ENCODE data around the gene SNX33.
A peak's percentile ranks its signal among the peaks of the same experiment; 100 is the strongest.
"Not testable (repeated sequence)": the region's sequence is repeated elsewhere in the genome, so short reads cannot be mapped to it uniquely, and the experiment has no call there.

SNX33 gene

GRCh38 chr15:75666823-75667501, 19.2 kb downstream of the SNX33 start:
- Mint-ChIP-seq H3K9me3 (no peaks in the 10 kb centered on the region), H3K4me3 (no peak overlapping the region), H3K4me1 (no peaks in the 10 kb centered on the region), H3K27me3 (no peaks in the 10 kb centered on the region), H3K27ac (no peak overlapping the region)
- ATAC-seq (no peak), DNase-seq (no peak)

DNA sequence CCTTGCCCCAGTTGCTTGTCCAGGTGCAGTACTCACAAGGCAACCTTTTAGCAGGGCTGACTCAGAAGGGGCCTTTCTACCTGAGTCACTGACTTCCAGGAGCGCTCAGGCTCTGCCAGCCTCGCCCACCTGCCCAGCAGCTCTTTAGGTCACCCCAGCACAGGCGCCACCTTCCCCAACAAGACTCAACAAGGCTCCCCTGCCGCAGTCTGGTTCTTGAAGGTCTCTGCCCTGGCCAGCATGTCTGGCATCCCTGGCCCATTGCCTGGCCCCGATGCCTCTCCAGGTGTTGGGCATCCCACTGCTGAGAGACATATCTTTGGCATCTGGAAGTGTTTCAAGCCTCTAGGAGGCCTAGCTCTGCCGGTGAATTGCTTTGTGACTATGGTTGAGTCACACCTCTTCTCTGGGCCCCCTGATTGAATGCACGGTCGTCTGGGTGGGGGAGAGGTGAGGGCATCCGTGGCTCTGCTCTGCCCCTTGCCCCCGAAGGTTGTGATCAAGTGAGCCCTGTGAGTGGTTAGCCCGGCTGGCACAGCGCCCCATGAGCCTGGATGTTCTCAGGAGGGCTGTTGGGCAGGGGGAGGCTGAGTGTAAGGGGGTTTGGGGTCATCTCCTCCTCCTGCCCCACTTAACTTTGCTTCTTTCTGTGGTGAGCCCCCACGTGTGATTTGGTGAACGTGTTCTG, 21.6 kb downstream of the SNX33 start:
- ATAC-seq (no peak), DNase-seq (no peak)
- Mint-ChIP-seq H3K4me1 (no peaks in the 10 kb centered on the region), H3K9me3 (no peaks in the 10 kb centered on the region), H3K27ac (no peak overlapping the region), H3K27me3 (no peaks in the 10 kb centered on the region), H3K4me3 (no peak overlapping the region)

DNA sequence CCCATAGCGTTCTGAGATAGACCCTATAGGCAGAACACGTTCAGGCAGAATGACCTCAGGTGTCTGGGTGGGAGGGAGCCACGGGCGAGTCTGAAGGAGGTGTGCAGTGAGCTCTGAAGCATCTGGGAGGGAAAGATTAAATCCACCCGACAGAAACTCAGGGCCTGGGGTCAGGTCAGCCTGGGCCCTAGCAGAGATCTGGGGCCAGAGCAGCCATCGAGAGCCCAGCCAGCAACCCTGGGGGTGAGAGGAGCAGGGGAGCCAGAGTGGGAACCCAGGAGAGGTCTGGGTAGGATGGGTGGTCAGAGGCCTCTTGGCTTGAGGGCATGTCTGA, 22.1 kb downstream of the SNX33 start:
- no peak for ATAC-seq
- Mint-ChIP-seq H3K27ac (peak overlapping the region in 1 of 2 donors; percentile 74), H3K9me3 (no peaks in the 10 kb centered on the region), H3K27me3 (no peaks in the 10 kb centered on the region), H3K4me3 (no peak overlapping the region), H3K4me1 (no peaks in the 10 kb centered on the region)
- DNase-seq = no peak

- no peak overlapping the region for H3K4me3 Mint-ChIP-seq
- H3K9me3 Mint-ChIP-seq = no peaks in the 10 kb centered on the region
- no peak overlapping the region for H3K27ac Mint-ChIP-seq
- no peaks in the 10 kb centered on the region for H3K4me1 Mint-ChIP-seq
- no peak for ATAC-seq
- DNase-seq = no peak
- H3K27me3 Mint-ChIP-seq = no peaks in the 10 kb centered on the region
Measured at GRCh38 chr15:75671730-75672602, 24.3 kb downstream of the SNX33 start.

DNA sequence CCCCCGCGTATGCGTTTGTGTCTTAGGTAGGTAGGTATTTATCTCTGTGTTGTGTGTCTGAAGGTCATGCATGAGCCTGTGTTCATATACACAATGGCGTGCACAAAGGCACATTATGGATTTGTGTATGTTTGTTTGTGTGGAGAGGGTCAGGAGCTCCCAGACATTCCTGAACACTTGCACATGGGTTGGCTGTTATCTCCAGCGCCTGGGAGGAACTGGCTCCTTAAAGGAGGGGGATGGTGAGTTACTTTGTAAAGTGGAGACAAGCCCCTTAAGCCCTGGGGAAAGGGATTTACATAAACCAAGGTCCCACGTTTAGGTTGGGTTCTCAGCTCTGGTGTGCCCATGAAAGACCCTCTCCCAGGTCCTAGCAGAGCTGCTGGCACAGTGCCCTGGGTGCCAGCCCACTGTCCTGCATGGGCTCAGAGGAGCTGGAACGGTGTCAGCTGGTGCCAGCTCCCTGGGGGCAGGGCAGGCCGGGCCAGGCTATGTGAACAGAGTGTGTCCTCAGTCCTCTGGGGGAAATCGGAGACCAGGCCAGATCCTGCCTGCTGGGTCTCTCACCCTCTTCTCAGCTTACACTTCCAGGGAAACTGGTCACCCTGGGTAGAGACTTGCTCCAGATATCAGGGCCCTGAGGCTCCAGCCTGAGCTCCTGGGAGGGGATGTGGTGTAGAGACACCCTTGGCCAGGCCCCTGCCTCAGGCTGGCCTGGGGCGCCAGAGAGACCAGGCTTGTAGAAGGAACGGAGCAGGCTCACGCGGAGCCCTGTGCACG, 25.1 kb downstream of the SNX33 start:
- ATAC-seq (no peak), DNase-seq (no peak)
- no peaks in the 10 kb centered on the region for H3K4me1 Mint-ChIP-seq
- no peak overlapping the region for H3K4me3 Mint-ChIP-seq
- no peaks in the 10 kb centered on the region for H3K27me3 Mint-ChIP-seq
- H3K27ac Mint-ChIP-seq = no peak overlapping the region
- no peaks in the 10 kb centered on the region for H3K9me3 Mint-ChIP-seq

GRCh38 chr15:75673426-75674235, 25.9 kb downstream of the SNX33 start:
- DNase-seq (no peak), ATAC-seq (no peak)
- no peaks in the 10 kb centered on the region for H3K4me1 Mint-ChIP-seq
- H3K4me3 Mint-ChIP-seq = no peak overlapping the region
- H3K9me3 Mint-ChIP-seq = no peaks in the 10 kb centered on the region
- no peak overlapping the region for H3K27ac Mint-ChIP-seq
- no peaks in the 10 kb centered on the region for H3K27me3 Mint-ChIP-seq

GRCh38 chr15:75674366-75674765, 26.7 kb downstream of the SNX33 start:
- Mint-ChIP-seq H3K4me1 (no peaks in the 10 kb centered on the region), H3K9me3 (no peaks in the 10 kb centered on the region), H3K27me3 (no peaks in the 10 kb centered on the region), H3K4me3 (no peak overlapping the region), H3K27ac (no peak overlapping the region)
- DNase-seq (no peak), ATAC-seq (no peak)

GRCh38 chr15:75675579-75676404, 28.1 kb downstream of the SNX33 start:
- ATAC-seq (peak; percentile 27), DNase-seq (no peak)
- H3K4me3 Mint-ChIP-seq = no peak overlapping the region
- peak overlapping the region in 1 of 2 donors; percentile 75 for H3K27ac Mint-ChIP-seq
- H3K4me1 Mint-ChIP-seq = no peaks in the 10 kb centered on the region
- H3K9me3 Mint-ChIP-seq = no peaks in the 10 kb centered on the region
- no peaks in the 10 kb centered on the region for H3K27me3 Mint-ChIP-seq

GRCh38 chr15:75676688-75677464, 29.2 kb downstream of the SNX33 start:
- ATAC-seq (no peak), DNase-seq (no peak)
- H3K27ac Mint-ChIP-seq = no peak overlapping the region
- no peak overlapping the region for H3K4me3 Mint-ChIP-seq
- no peaks in the 10 kb centered on the region for H3K4me1 Mint-ChIP-seq
- H3K9me3 Mint-ChIP-seq = no peaks in the 10 kb centered on the region
- H3K27me3 Mint-ChIP-seq = no peaks in the 10 kb centered on the region

DNA sequence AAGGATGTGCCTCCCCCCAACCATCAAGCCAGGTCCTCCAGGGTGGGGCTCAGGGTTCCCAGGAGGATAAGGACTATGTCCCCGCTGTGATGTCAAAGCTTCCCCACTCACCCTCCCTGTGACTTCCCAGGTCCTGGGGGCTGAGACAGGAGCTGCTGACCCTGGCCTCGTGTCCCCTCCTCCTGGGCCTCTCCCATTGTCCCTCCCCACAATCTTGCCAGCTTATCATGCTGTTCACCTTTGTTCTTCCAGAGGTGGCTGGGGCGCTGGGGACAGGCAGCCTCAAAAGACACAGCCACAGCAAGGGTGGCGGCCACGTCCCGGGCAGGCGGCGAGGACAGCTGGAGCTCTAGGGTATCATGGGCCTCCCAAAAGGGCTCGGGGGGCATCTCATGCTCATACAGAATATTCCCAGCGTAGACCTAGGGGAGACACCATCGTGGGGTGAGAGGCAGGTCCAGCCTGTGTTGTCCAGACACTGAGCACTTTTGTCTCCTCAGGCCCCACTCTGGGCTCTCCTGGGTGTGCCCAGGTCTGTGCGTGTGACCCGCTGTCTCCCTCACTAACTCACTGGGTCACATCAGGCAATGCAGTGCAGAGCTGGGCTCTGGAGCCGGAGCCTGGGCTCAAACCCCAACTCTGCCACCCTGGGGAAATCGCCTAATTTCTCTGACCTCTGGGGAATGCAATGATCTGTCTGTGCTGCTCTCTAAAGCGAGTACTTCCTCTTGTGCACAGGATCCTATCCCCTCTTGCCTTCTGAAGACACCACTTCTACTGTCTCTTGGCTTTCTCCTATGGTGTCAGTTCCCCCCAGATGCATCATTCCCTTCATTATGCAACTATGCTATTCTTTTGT, 30.0 kb downstream of the SNX33 start:
- DNase-seq (no peak), ATAC-seq (no peak)
- Mint-ChIP-seq H3K27ac (no peak overlapping the region), H3K27me3 (no peaks in the 10 kb centered on the region), H3K4me1 (no peaks in the 10 kb centered on the region), H3K4me3 (no peak overlapping the region), H3K9me3 (no peaks in the 10 kb centered on the region)

DNA sequence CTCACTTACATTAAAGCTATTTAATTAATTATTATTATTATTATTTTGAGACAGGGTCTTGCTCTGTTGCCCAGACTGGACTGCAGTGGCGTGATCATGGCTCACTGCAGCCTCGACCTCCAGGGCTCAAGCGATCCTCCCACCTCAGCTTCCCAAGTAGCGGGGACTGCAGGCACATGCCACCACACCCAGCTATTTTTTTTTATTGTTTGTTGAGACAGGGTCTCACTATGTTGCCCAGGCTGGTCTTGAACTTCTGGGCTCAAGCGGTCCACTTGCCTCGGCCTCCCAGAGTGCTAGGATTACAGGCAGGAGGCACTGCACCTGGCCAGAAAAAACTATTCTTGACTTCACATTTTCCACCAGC, 30.6 kb downstream of the SNX33 start:
- not testable (repeated sequence) for H3K4me1 Mint-ChIP-seq, H3K27me3 Mint-ChIP-seq, H3K9me3 Mint-ChIP-seq, ATAC-seq, H3K4me3 Mint-ChIP-seq, DNase-seq, H3K27ac Mint-ChIP-seq

DNA sequence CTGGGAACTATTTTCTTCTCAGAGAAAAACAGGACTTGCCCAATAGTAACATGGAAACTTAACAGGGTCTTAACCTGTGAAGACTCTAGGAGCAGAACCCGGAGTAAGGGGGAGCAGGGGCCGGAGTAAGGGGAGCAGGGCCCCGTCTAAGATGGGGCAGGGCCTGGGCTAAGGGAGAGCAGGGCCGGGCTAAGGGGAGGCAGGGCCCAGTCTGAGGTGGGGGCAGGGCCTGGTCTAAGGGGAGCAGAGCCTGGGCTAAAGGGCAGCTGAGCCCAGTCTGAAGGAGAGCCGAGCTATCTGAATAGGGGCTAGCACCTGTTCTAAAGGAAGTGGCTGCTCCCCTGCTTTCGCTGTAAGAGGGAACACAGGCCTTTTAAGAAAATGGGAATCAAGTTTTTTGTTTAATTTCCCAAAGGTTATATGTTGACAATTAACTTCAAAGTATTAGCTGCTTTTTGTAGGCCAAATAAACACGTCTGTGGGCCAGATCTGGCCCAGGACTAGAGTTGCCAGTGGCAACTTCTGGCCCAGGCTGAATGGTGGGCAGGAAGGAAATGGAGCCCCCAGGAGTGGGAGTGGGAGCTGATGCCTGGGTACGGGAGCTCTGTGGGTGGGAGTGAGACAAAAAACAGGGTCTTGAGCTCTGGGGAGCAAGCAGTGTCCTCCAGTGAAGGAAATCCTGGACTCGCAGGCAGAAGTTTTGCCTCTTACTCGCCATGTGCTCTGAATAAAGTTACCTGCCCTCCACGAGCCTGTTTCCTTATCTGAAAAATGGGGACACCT, 32.5 kb downstream of the SNX33 start:
- H3K27ac Mint-ChIP-seq = peak overlapping the region; percentile 71 to 84
- ATAC-seq = no peak
- H3K9me3 Mint-ChIP-seq = no peaks in the 10 kb centered on the region
- no peak for DNase-seq
- H3K4me1 Mint-ChIP-seq = peaks cover 10% of the 10 kb centered on the region
- no peaks in the 10 kb centered on the region for H3K27me3 Mint-ChIP-seq
- no peak overlapping the region for H3K4me3 Mint-ChIP-seq

All from stimulated activated naive CD8-positive, alpha-beta T cell treated with anti-CD3 and anti-CD28 coated beads, Interleukin-15, amount 100 ng/mL, for 72 hours (primary cell).